ENCODE results near the gene COMT.
"Not testable (repeated sequence)": the region's sequence is repeated elsewhere in the genome, so short reads cannot be mapped to it uniquely, and the experiment has no call there.

GRCh38 chr22:19907902-19908301 is 33.7 kb upstream of the COMT start:
- TF ChIP-seq POLR2A, POLR2AphosphoS5 (IDR thresholded peaks at IDR 0.05; ENCODE audit: low read depth, low read length): not testable (repeated sequence)

Data from GM12892 (cell line).